H1 (cell line): Measurements from ENCODE around the gene ACOD1. TPM values are rescaled to one million over a fixed set of nuclear protein-coding genes. Genes with fewer than 3 reads are reported as not detected.

ENCODE experiments used
- CTCF ChIA-PET: fragments of 300-600 bp; sonication (Branson Sonifier 250); formaldehyde crosslinking; loops from one replicate; lab custom pipeline; 2021; ENCODE audit not compliant: partially characterized antibody; lab: Charles Lee
- POLR2A ChIA-PET: fragments of 300-600 bp; sonication (Branson Sonifier 250); formaldehyde crosslinking; loops from one replicate; lab custom pipeline; 2021; ENCODE audit warnings: inconsistent platforms; ENCODE audit not compliant: partially characterized antibody; lab: Charles Lee
- DNase-seq, 2 experiments: peaks; one replicate each; pipeline versions ENCODE4 v3.0.0 to v3.0.0-alpha.2; 2010 to 2022; ENCODE audit warnings: low spot score in 2 of 2, low read depth in 1 of 2, mixed read lengths in 1 of 2
- FAIRE-seq: peaks from 2 replicates; lab custom pipeline; 2011; peaks lifted over from hg19 to GRCh38; lab: Jason Lieb, UNC
- H2AFZ ChIP-seq: 2 replicates; pipeline ENCODE4 v1.8.1; 2012; ENCODE audit warnings: low read length, inconsistent platforms
- H2AK5ac ChIP-seq: 2 replicates; pipeline ENCODE4 v1.6.1; 2013; ENCODE audit warnings: low read depth, low read length
- H2BK120ac ChIP-seq: replicated peaks from 2 replicates; pipeline ENCODE3; 2013; ENCODE audit warnings: low read depth, low read length, inconsistent platforms
- H2BK12ac ChIP-seq: 2 replicates; pipeline ENCODE4 v1.6.1; 2013; ENCODE audit warnings: low read depth, low read length
- H2BK15ac ChIP-seq: 2 replicates; pipeline ENCODE4 v1.6.1; 2013; ENCODE audit warnings: low read length
- H2BK20ac ChIP-seq: 2 replicates; pipeline ENCODE4 v1.6.1; 2013; ENCODE audit warnings: low read length
- H2BK5ac ChIP-seq: 2 replicates; pipeline ENCODE4 v1.6.1; 2013; ENCODE audit warnings: low read depth, low read length
- H3K14ac ChIP-seq: 2 replicates; pipeline ENCODE4 v1.6.1; 2013; ENCODE audit warnings: inconsistent platforms; ENCODE audit not compliant: insufficient read length
- H3K18ac ChIP-seq: 2 replicates; pipeline ENCODE4 v1.6.1; 2013; ENCODE audit warnings: low read length; ENCODE audit errors: extremely low read depth
- H3K23ac ChIP-seq: 2 replicates; pipeline ENCODE4 v1.6.1; 2013; ENCODE audit warnings: inconsistent platforms; ENCODE audit not compliant: insufficient read length
- H3K23me2 ChIP-seq: 2 replicates; pipeline ENCODE4 v1.6.1; 2013; ENCODE audit warnings: low read depth, low read length
- H3K27ac ChIP-seq: 2 replicates; pipeline ENCODE4 v1.6.1; 2011; ENCODE audit warnings: low read depth, low read length, inconsistent platforms
- H3K27me3 ChIP-seq, 4 experiments: replicated peaks in 1 of 4; 1 replicate in 1 of 4; 2 replicates in 3 of 4; pipeline versions ENCODE4 v1.6.1 to v1.8.1; 2011 to 2013; ENCODE audit warnings: low read length in 3 of 4, mild to moderate bottlenecking in 3 of 4, inconsistent platforms in 2 of 4, mixed read lengths in 2 of 4, moderate library complexity in 1 of 4; ENCODE audit not compliant: control insufficient read depth in 3 of 4, insufficient read depth in 3 of 4; ENCODE audit errors: extremely low read depth in 1 of 4
- H3K36me3 ChIP-seq, 4 experiments: 2 replicates each; pipeline versions ENCODE4 v1.6.1 to v1.8.1; 2011 to 2013; ENCODE audit warnings: mild to moderate bottlenecking in 4 of 4, low read length in 3 of 4, moderate library complexity in 2 of 4, control low read depth in 1 of 4, inconsistent platforms in 1 of 4; ENCODE audit not compliant: insufficient read depth in 4 of 4, control insufficient read depth in 2 of 4
- H3K4ac ChIP-seq: replicated peaks from 2 replicates; pipeline ENCODE3; 2013; ENCODE audit warnings: low read length, low read depth, mixed read lengths, inconsistent platforms; ENCODE audit not compliant: insufficient read length
- H3K4me1 ChIP-seq, 4 experiments: replicated peaks in 1 of 4; 1 replicate in 1 of 4; 2 replicates in 3 of 4; pipeline versions ENCODE4 v1.6.1 to v1.8.1; 2011 to 2013; ENCODE audit warnings: low read length in 3 of 4, inconsistent platforms in 2 of 4, mixed read lengths in 1 of 4; ENCODE audit not compliant: insufficient read depth in 4 of 4, control insufficient read depth in 3 of 4
- H3K4me2 ChIP-seq, 2 experiments: 2 replicates each; pipeline versions ENCODE4 v1.6.1 to v1.8.1; 2011 to 2013; ENCODE audit warnings: low read depth in 2 of 2, low read length in 2 of 2, control low read depth in 1 of 2, inconsistent platforms in 1 of 2, mild to moderate bottlenecking in 1 of 2; ENCODE audit not compliant: insufficient read depth in 1 of 2
- H3K4me3 ChIP-seq, 4 experiments: fragments of 200-600, 300-600 bp in 1 of 4; sonication (generic), shearing (Covaris generic), sonication (Bioruptor Twin) in 1 of 4; 2 replicates each; pipeline versions ENCODE4 v1.5.1 to v1.8.1; 2011 to 2016; ENCODE audit warnings: low read length in 4 of 4, low read depth in 3 of 4, control low read depth in 2 of 4, inconsistent platforms in 2 of 4, mild to moderate bottlenecking in 2 of 4, mixed read lengths in 1 of 4, moderate library complexity in 1 of 4; ENCODE audit not compliant: insufficient read depth in 2 of 4; ENCODE audit errors: extremely low read depth in 1 of 4
- H3K56ac ChIP-seq: replicated peaks from 2 replicates; pipeline ENCODE3; 2013; ENCODE audit warnings: low read depth, mild to moderate bottlenecking, mixed read lengths, low read length, inconsistent platforms; ENCODE audit not compliant: insufficient read length
- H3K79me1 ChIP-seq: 2 replicates; pipeline ENCODE4 v1.6.1; 2013; ENCODE audit warnings: low read depth, low read length, control low read depth
- H3K79me2 ChIP-seq, 2 experiments: 2 replicates each; pipeline versions ENCODE4 v1.6.1 to v1.8.1; 2012 to 2013; ENCODE audit warnings: low read length in 2 of 2, mild to moderate bottlenecking in 2 of 2, inconsistent platforms in 1 of 2; ENCODE audit not compliant: insufficient read depth in 2 of 2, control insufficient read depth in 1 of 2
- H3K9ac ChIP-seq, 4 experiments: replicated peaks in 1 of 4; 1 replicate in 1 of 4; 2 replicates in 3 of 4; pipeline versions ENCODE4 v1.6.1 to v1.8.1; 2011 to 2013; ENCODE audit warnings: low read depth in 3 of 4, low read length in 3 of 4, control low read depth in 2 of 4, mild to moderate bottlenecking in 2 of 4, moderate library complexity in 2 of 4, inconsistent platforms in 1 of 4; ENCODE audit errors: extremely low read depth in 1 of 4
- H3K9me3 ChIP-seq, 2 experiments: 2 replicates each; pipeline versions ENCODE4 v1.6.1 to v1.8.1; 2012 to 2013; ENCODE audit warnings: mild to moderate bottlenecking in 2 of 2, moderate library complexity in 2 of 2, control low read depth in 1 of 2, inconsistent platforms in 1 of 2, low read depth in 1 of 2, low read length in 1 of 2, mixed read lengths in 1 of 2; ENCODE audit not compliant: insufficient read depth in 2 of 2
- H4K20me1 ChIP-seq, 2 experiments: replicated peaks in 1 of 2; 2 replicates each; pipeline versions ENCODE3 to v1.8.1; 2011 to 2013; ENCODE audit warnings: inconsistent platforms in 2 of 2, low read length in 2 of 2, mild to moderate bottlenecking in 1 of 2; ENCODE audit not compliant: insufficient read depth in 2 of 2, control insufficient read depth in 1 of 2
- H4K5ac ChIP-seq: 2 replicates; pipeline ENCODE4 v1.6.1; 2013; ENCODE audit warnings: low read length, low read depth, mixed read lengths, inconsistent platforms; ENCODE audit not compliant: insufficient read length
- H4K8ac ChIP-seq: 2 replicates; pipeline ENCODE4 v1.8.0; 2013; ENCODE audit warnings: mild to moderate bottlenecking, moderate library complexity, low read length, inconsistent platforms; ENCODE audit not compliant: insufficient read depth; ENCODE audit errors: extremely low read depth
- H4K91ac ChIP-seq: replicated peaks from 2 replicates; pipeline ENCODE3; 2013; ENCODE audit warnings: low read length, mixed read lengths, inconsistent platforms; ENCODE audit not compliant: insufficient read length
- CHD2 ChIP-seq: IDR thresholded peaks from 2 replicates; pipeline ENCODE4 v1.6.1; 2012; ENCODE audit warnings: low read length, improper control_type of control experiment
- CREB1 ChIP-seq: IDR thresholded peaks from 2 replicates; pipeline ENCODE4 v1.6.1; 2012; ENCODE audit warnings: inconsistent platforms
- E2F6 ChIP-seq: IDR thresholded peaks from 2 replicates; pipeline ENCODE4 v1.6.1; 2012; ENCODE audit warnings: inconsistent platforms
- KDM5A ChIP-seq: fragments of 200-600 bp; IDR thresholded peaks from 2 replicates; pipeline ENCODE4 v1.7.1; 2012; ENCODE audit warnings: mild to moderate bottlenecking, low read length, inconsistent platforms, mixed read lengths
- NANOG ChIP-seq: IDR thresholded peaks from 2 replicates; pipeline ENCODE4 v1.6.1; 2011; ENCODE audit warnings: low read length, low read depth, mild to moderate bottlenecking, inconsistent platforms; ENCODE audit not compliant: insufficient read depth, poor library complexity, severe bottlenecking
- SAP30 ChIP-seq: fragments of 300-600 bp; sonication (generic); IDR thresholded peaks from 2 replicates; pipeline ENCODE4 v1.7.1; 2012; ENCODE audit warnings: low read length, moderate library complexity, mild to moderate bottlenecking, inconsistent platforms; ENCODE audit not compliant: insufficient read depth, insufficient replicate concordance
- SIN3A ChIP-seq, 2 experiments: IDR thresholded peaks in 1 of 2; conservative IDR thresholded peaks in 1 of 2; 2 replicates each; pipeline ENCODE4 v1.6.1; 2011 to 2012; ENCODE audit warnings: low read length in 2 of 2, improper control_type of control experiment in 1 of 2, low read depth in 1 of 2, mild to moderate bottlenecking in 1 of 2
- WGBS, 2 experiments: shearing (Covaris generic) in 1 of 2; methylation state at CpG; one replicate each; pipeline versions ENCODE4 v1.1.6 to v1.1.7; 2013 to 2015; ENCODE audit warnings: low lambda C conversion rate in 2 of 2, mixed read lengths in 2 of 2, inconsistent platforms in 1 of 2, low coverage in 1 of 2, missing lambda C conversion rate in 1 of 2; ENCODE audit not compliant: insufficient replicate concordance in 2 of 2, insufficient coverage in 1 of 2, insufficient read length in 1 of 2; ENCODE audit errors: extremely low coverage in 1 of 2, missing lambda C conversion rate in 1 of 2; 5-methylcytosine and 5-hydroxymethylcytosine counted together
- polyA plus RNA-seq, 7 experiments: library from polyadenylated mRNA; depleted of rRNA in 3 of 7; stranded (reverse) in 5 of 7; unstranded in 2 of 7; fragments of >200 nt in 5 of 7; fragments of 200-250 nt in 2 of 7; gene quantifications; 1 replicate in 5 of 7; 2 replicates in 1 of 7; 4 replicates in 1 of 7; pipeline versions ENCODE4 v1.2.1 to v1.2.3, GENCODE V29; 2011 to 2013; ENCODE audit warnings: missing spikeins in 2 of 7, mixed read lengths in 2 of 7
- total RNA-seq: library from RNA; stranded (reverse); fragmentation: NEBNext Ultra II Directional; extraction: Animal tissue kit (Norgen Biotek cat#: 25700); gene quantifications from 2 replicates; pipeline ENCODE4 v1.2.1, GENCODE V29; 2021

Gene ACOD1
- total and polyA plus RNA-seq, 2 of the 8 experiments (the other 6 are each of a cell fraction or from before 2014, with no cell fraction given), result not detected

- Histone ChIP-seq H2BK15ac (no peak overlapping the region), H2BK20ac (no peak overlapping the region), H3K36me3 (no peaks in the 10 kb centered on the region), H3K9me3 (no peaks in the 10 kb centered on the region), H3K23me2 (no peaks in the 10 kb centered on the region), H4K8ac (no peak overlapping the region), H4K20me1 (no peaks in the 10 kb centered on the region), H3K4ac (no peak overlapping the region), H3K9ac (no peak overlapping the region), H2BK12ac (no peak overlapping the region), H3K27ac (no peak overlapping the region), H3K79me1 (no peaks in the 10 kb centered on the region), H2BK120ac (no peak overlapping the region), H4K91ac (no peak overlapping the region), H3K14ac (no peak overlapping the region), H4K5ac (no peak overlapping the region), H3K4me2 (no peak overlapping the region), H3K79me2 (no peaks in the 10 kb centered on the region), H3K27me3 (no peaks in the 10 kb centered on the region), H2AFZ (no peak overlapping the region), H3K23ac (no peak overlapping the region), H3K4me1 (no peaks in the 10 kb centered on the region), H3K56ac (no peak overlapping the region), H2AK5ac (no peak overlapping the region), H3K18ac (no peak overlapping the region), H2BK5ac (no peak overlapping the region), H3K4me3 (no peak overlapping the region)
- ChIA-PET CTCF (interaction anchor here (1.3 kb wide), 1 partner anchor 33 kb away, joined by 3 read pairs; no protein-coding TSS in a partner anchor), POLR2A (no interaction called here)
- WGBS, 2 experiments, result 87% methylated on average over 1 of the region's 1 CpG; no CpG with 5 or more reads in 1 of the 2 experiments
- FAIRE-seq (no peak), DNase-seq (no peak)
- TF ChIP-seq KDM5A, result no peak
- no peak for TF ChIP-seq CHD2
- TF ChIP-seq SIN3A (conservative IDR thresholded peaks at IDR 0.05 in 1 of 2, IDR thresholded peaks at IDR 0.05 in 1 of 2; ENCODE audit: low read depth in 1 of 2, low read length in 2 of 2), result no peak
- TF ChIP-seq NANOG, result no peak
- TF ChIP-seq CREB1, result no peak
- no peak for TF ChIP-seq SAP30
- no peak for TF ChIP-seq E2F6
Observed at GRCh38 chr13:76917095-76917494, 31.2 kb upstream of the ACOD1 start.
